ENCODE data around the gene MUC21.
"Not testable (repeated sequence)": the region's sequence is repeated elsewhere in the genome, so short reads cannot be mapped to it uniquely, and the experiment has no call there.

The MUC21 gene

GRCh38 chr6:31020631-31021255 lies 37.2 kb downstream of the MUC21 start:
- not testable (repeated sequence) for H3K4me3 ChIP-seq (ENCODE audit: low read depth, low read length); H2BK5ac ChIP-seq (ENCODE audit: low read depth, low read length, poor library complexity); H3K23ac ChIP-seq (ENCODE audit: low read length); H3K9me3 ChIP-seq (ENCODE audit: insufficient read depth, low read depth, low read length); H3K27ac ChIP-seq (ENCODE audit: low read depth, low read length); H2BK12ac ChIP-seq (ENCODE audit: low read length); DNase-seq; H2AK5ac ChIP-seq (ENCODE audit: low read length); H4K12ac ChIP-seq (ENCODE audit: low read depth, low read length); H3K18ac ChIP-seq (ENCODE audit: low read length); H3K27me3 ChIP-seq (ENCODE audit: insufficient read depth, low read length); H3K79me1 ChIP-seq (ENCODE audit: low read length); H2BK120ac ChIP-seq (ENCODE audit: insufficient read depth, low read length, poor library complexity); H3K9ac ChIP-seq (ENCODE audit: low read length); H2AFZ ChIP-seq (ENCODE audit: insufficient read depth, low read length, poor library complexity); H4K91ac ChIP-seq (ENCODE audit: low read depth, low read length); H3K79me2 ChIP-seq (ENCODE audit: control insufficient read depth, insufficient read depth, low read length, poor library complexity); H3K4me2 ChIP-seq (ENCODE audit: low read length); H3K4me1 ChIP-seq (ENCODE audit: control insufficient read depth in 1 of 2, insufficient read depth in 2 of 2, low read length in 2 of 2); H3K4ac ChIP-seq (ENCODE audit: low read depth, low read length); H3K14ac ChIP-seq (ENCODE audit: low read length); H4K8ac ChIP-seq (ENCODE audit: low read depth, low read length); H3K36me3 ChIP-seq (ENCODE audit: control insufficient read depth in 1 of 2, insufficient read depth in 2 of 2, low read length in 2 of 2)
- no CpG with 5 or more reads among the region's 36 CpGs for WGBS (ENCODE audit: extremely low coverage, insufficient coverage, insufficient read length)

- not testable (repeated sequence) for H3K9ac ChIP-seq (ENCODE audit: low read length); H3K23ac ChIP-seq (ENCODE audit: low read length); H3K79me1 ChIP-seq (ENCODE audit: low read length); H2AK5ac ChIP-seq (ENCODE audit: low read length); DNase-seq; H3K79me2 ChIP-seq (ENCODE audit: control insufficient read depth, insufficient read depth, low read length, poor library complexity); H3K27me3 ChIP-seq (ENCODE audit: insufficient read depth, low read length); H2BK12ac ChIP-seq (ENCODE audit: low read length); H2BK5ac ChIP-seq (ENCODE audit: low read depth, low read length, poor library complexity); H4K8ac ChIP-seq (ENCODE audit: low read depth, low read length); H3K4me3 ChIP-seq (ENCODE audit: low read depth, low read length); H4K91ac ChIP-seq (ENCODE audit: low read depth, low read length); H2AFZ ChIP-seq (ENCODE audit: insufficient read depth, low read length, poor library complexity); H3K14ac ChIP-seq (ENCODE audit: low read length); H3K27ac ChIP-seq (ENCODE audit: low read depth, low read length); H3K36me3 ChIP-seq (ENCODE audit: control insufficient read depth in 1 of 2, insufficient read depth in 2 of 2, low read length in 2 of 2); H2BK120ac ChIP-seq (ENCODE audit: insufficient read depth, low read length, poor library complexity); H3K4ac ChIP-seq (ENCODE audit: low read depth, low read length); H3K9me3 ChIP-seq (ENCODE audit: insufficient read depth, low read depth, low read length); H3K4me1 ChIP-seq (ENCODE audit: control insufficient read depth in 1 of 2, insufficient read depth in 2 of 2, low read length in 2 of 2); H4K12ac ChIP-seq (ENCODE audit: low read depth, low read length); H3K18ac ChIP-seq (ENCODE audit: low read length); H3K4me2 ChIP-seq (ENCODE audit: low read length)
- WGBS (ENCODE audit: extremely low coverage, insufficient coverage, insufficient read length): no CpG with 5 or more reads among the region's 15 CpGs
Measured at GRCh38 chr6:31021705-31022531, 38.4 kb downstream of the MUC21 start.

GRCh38 chr6:31025595-31025994 lies 42.1 kb downstream of the MUC21 start:
- H3K4me3 ChIP-seq (ENCODE audit: low read depth, low read length): no peak overlapping the region
- no peaks in the 10 kb centered on the region for H3K36me3 ChIP-seq (ENCODE audit: control insufficient read depth in 1 of 2, insufficient read depth in 2 of 2, low read length in 2 of 2)
- H3K4me1 ChIP-seq (ENCODE audit: control insufficient read depth in 1 of 2, insufficient read depth in 2 of 2, low read length in 2 of 2): no peaks in the 10 kb centered on the region
- H3K23ac ChIP-seq (ENCODE audit: low read length): no peak overlapping the region
- H3K14ac ChIP-seq (ENCODE audit: low read length): no peak overlapping the region
- peaks cover 19% of the 10 kb centered on the region for H3K9me3 ChIP-seq (ENCODE audit: insufficient read depth, low read depth, low read length)
- no peak overlapping the region for H3K27ac ChIP-seq (ENCODE audit: low read depth, low read length)
- no peak overlapping the region for H4K12ac ChIP-seq (ENCODE audit: low read depth, low read length)
- H3K9ac ChIP-seq (ENCODE audit: low read length): no peak overlapping the region
- no peak for DNase-seq
- H3K27me3 ChIP-seq (ENCODE audit: insufficient read depth, low read length): no peaks in the 10 kb centered on the region
- H3K79me1 ChIP-seq (ENCODE audit: low read length): no peaks in the 10 kb centered on the region
- WGBS (ENCODE audit: extremely low coverage, insufficient coverage, insufficient read length): no CpG with 5 or more reads among the region's 4 CpGs
- H2BK12ac ChIP-seq (ENCODE audit: low read length): no peak overlapping the region
- H3K4ac ChIP-seq (ENCODE audit: low read depth, low read length): no peak overlapping the region
- H2BK120ac ChIP-seq (ENCODE audit: insufficient read depth, low read length, poor library complexity): no peak overlapping the region
- H3K18ac ChIP-seq (ENCODE audit: low read length): no peak overlapping the region
- no peaks in the 10 kb centered on the region for H3K79me2 ChIP-seq (ENCODE audit: control insufficient read depth, insufficient read depth, low read length, poor library complexity)
- no peak overlapping the region for H2AFZ ChIP-seq (ENCODE audit: insufficient read depth, low read length, poor library complexity)
- H2BK5ac ChIP-seq (ENCODE audit: low read depth, low read length, poor library complexity): no peak overlapping the region
- H4K8ac ChIP-seq (ENCODE audit: low read depth, low read length): no peak overlapping the region
- H2AK5ac ChIP-seq (ENCODE audit: low read length): no peak overlapping the region
- no peak overlapping the region for H4K91ac ChIP-seq (ENCODE audit: low read depth, low read length)
- no peak overlapping the region for H3K4me2 ChIP-seq (ENCODE audit: low read length)

- H2BK120ac ChIP-seq (ENCODE audit: insufficient read depth, low read length, poor library complexity): no peak overlapping the region
- no peak overlapping the region for H3K4ac ChIP-seq (ENCODE audit: low read depth, low read length)
- no peaks in the 10 kb centered on the region for H3K79me2 ChIP-seq (ENCODE audit: control insufficient read depth, insufficient read depth, low read length, poor library complexity)
Measured at GRCh38 chr6:31031095-31031494, 47.6 kb downstream of the MUC21 start.

More at GRCh38 chr6:31031095-31031494, 47.6 kb downstream of the MUC21 start:
- Histone ChIP-seq H2AFZ (ENCODE audit: insufficient read depth, low read length, poor library complexity) (no peak overlapping the region), H3K36me3 (ENCODE audit: control insufficient read depth in 1 of 2, insufficient read depth in 2 of 2, low read length in 2 of 2) (no peaks in the 10 kb centered on the region), H4K91ac (ENCODE audit: low read depth, low read length) (no peak overlapping the region), H4K12ac (ENCODE audit: low read depth, low read length) (no peak overlapping the region), H3K14ac (ENCODE audit: low read length) (no peak overlapping the region), H3K4me2 (ENCODE audit: low read length) (no peak overlapping the region), H4K8ac (ENCODE audit: low read depth, low read length) (no peak overlapping the region), H2BK12ac (ENCODE audit: low read length) (no peak overlapping the region), H3K4me1 (ENCODE audit: control insufficient read depth in 1 of 2, insufficient read depth in 2 of 2, low read length in 2 of 2) (no peaks in the 10 kb centered on the region), H3K27me3 (ENCODE audit: insufficient read depth, low read length) (no peaks in the 10 kb centered on the region), H3K9ac (ENCODE audit: low read length) (no peak overlapping the region), H3K27ac (ENCODE audit: low read depth, low read length) (no peak overlapping the region), H3K4me3 (ENCODE audit: low read depth, low read length) (no peak overlapping the region), H3K79me1 (ENCODE audit: low read length) (no peaks in the 10 kb centered on the region), H3K9me3 (ENCODE audit: insufficient read depth, low read depth, low read length) (peaks cover 19% of the 10 kb centered on the region), H2AK5ac (ENCODE audit: low read length) (no peak overlapping the region), H3K18ac (ENCODE audit: low read length) (no peak overlapping the region), H2BK5ac (ENCODE audit: low read depth, low read length, poor library complexity) (no peak overlapping the region), H3K23ac (ENCODE audit: low read length) (no peak overlapping the region)
- WGBS (ENCODE audit: extremely low coverage, insufficient coverage, insufficient read length): no CpG with 5 or more reads among the region's 6 CpGs
- no peak for DNase-seq
